Pons (tissue), 1 donor: ENCODE results near the gene FAM180B.
A peak's percentile ranks its signal among the peaks of the same experiment; 100 is the strongest.
"Not testable (repeated sequence)": the region's sequence is repeated elsewhere in the genome, so short reads cannot be mapped to it uniquely, and the experiment has no call there.

Source experiments
- DNase-seq: peaks from one replicate; pipeline ENCODE4 v3.0.0-alpha.2; 2016; ENCODE audit warnings: low spot score

The FAM180B gene

GRCh38 chr11:47595029-47595428 is 8.6 kb downstream of the FAM180B start:
- DNase-seq: no peak

- no peak for DNase-seq
Measured at GRCh38 chr11:47595967-47596366, 9.5 kb downstream of the FAM180B start.

- DNase-seq: no peak
Measured at GRCh38 chr11:47599902-47600301, 13.4 kb downstream of the FAM180B start.

GRCh38 chr11:47603295-47603694 is 16.8 kb downstream of the FAM180B start:
- DNase-seq: no peak

GRCh38 chr11:47605921-47606320 is 19.4 kb downstream of the FAM180B start:
- DNase-seq: no peak

GRCh38 chr11:47606731-47607130 is 20.3 kb downstream of the FAM180B start:
- DNase-seq: no peak

- DNase-seq: no peak
Measured at GRCh38 chr11:47607380-47607779, 20.9 kb downstream of the FAM180B start.

- DNase-seq: no peak
Measured at GRCh38 chr11:47609675-47610074, 23.2 kb downstream of the FAM180B start.

GRCh38 chr11:47611348-47611794 is 24.9 kb downstream of the FAM180B start:
- DNase-seq: peak; percentile 89

GRCh38 chr11:47615249-47615648 is 28.8 kb downstream of the FAM180B start:
- no peak for DNase-seq

- DNase-seq: peak; percentile 76
Measured at GRCh38 chr11:47616726-47617416, 30.4 kb downstream of the FAM180B start.

- no peak for DNase-seq
Measured at GRCh38 chr11:47617417-47617809, 30.9 kb downstream of the FAM180B start.

- peak; percentile 67 for DNase-seq
Measured at GRCh38 chr11:47620836-47621378, 34.4 kb downstream of the FAM180B start.

- no peak for DNase-seq
Measured at GRCh38 chr11:47626234-47626633, 39.8 kb downstream of the FAM180B start.

GRCh38 chr11:47628026-47628425 is 41.5 kb downstream of the FAM180B start:
- no peak for DNase-seq

- no peak for DNase-seq
Measured at GRCh38 chr11:47631473-47631872, 45.0 kb downstream of the FAM180B start.

GRCh38 chr11:47636331-47636730 is 49.9 kb downstream of the FAM180B start:
- DNase-seq: not testable (repeated sequence)
